Heart left ventricle (tissue), 13 donors: Measurements from ENCODE around the gene DHRS3.

ENCODE experiments used
- CTCF ChIP-seq, 12 donors: fragments of 200-600 bp; sonication (generic) in 4 of 12; IDR thresholded peaks; one replicate each; pipeline versions ENCODE4 v1.5.0 to v1.8.0; 2018 to 2022; ENCODE audit warnings: antibody characterized with exemption in 12 of 12, mild to moderate bottlenecking in 5 of 12
- POLR2A ChIP-seq, 2 donors: fragments of 450-650 bp; IDR thresholded peaks; one replicate each; pipeline ENCODE4 v1.6.1; 2017; ENCODE audit warnings: antibody characterized with exemption in 2 of 2, mild to moderate bottlenecking in 2 of 2, moderate library complexity in 2 of 2
- donor health status: ischemic (EF 13 %, LVEDD 7.1; RV severe dilation, severe dysfunction).
- donor health status: DM: no; HTN: yes; CAD: no.
- donor health status: DM: no; HTN: no; CAD: no.
- donor health status: ischemic (EF 25% LVEDD 6.9; RV normal size, moderate dysfunction).
- donor health status: ischemic (EF 25% LVEDD 5.7; RV mildly dilated, moderate dysfunction).
- donor health status: ischemic (EF 35%, LVEDD 5.7; RV mildly dilated, moderate dysfunction).
- donor health status: nonischemic (EF 11% LVEDD 7.7; RV severe dilation, severe dysfunction).
- donor health status: DM: yes; HTN: yes; CAD: no.
- donor health status: PGD.
- donor health status: ischemic (EF 29% LVEDD 5.4; RV normal size, mild dysfunction).
- donor health status: nonischemic (EF 23%, LVEDD 6.1; RV moderate dilation, normal function).

GRCh38 chr1:12665511-12665910 lies 47.5 kb upstream of the DHRS3 start:
- no peak for TF ChIP-seq POLR2A (IDR thresholded peaks at IDR 0.05)
- no peak for TF ChIP-seq CTCF (IDR thresholded peaks at IDR 0.05)
